Astrocyte of the spinal cord (primary cell): ENCODE measurements around the gene ADISSP.

ENCODE experiments used
- DNase-seq: peaks from one replicate; pipeline ENCODE4 v3.0.0; 2011; ENCODE audit warnings: low read depth, low spot score
- H3K4me3 ChIP-seq: 2 replicates; pipeline ENCODE4 v1.5.1; 2011; ENCODE audit warnings: low read depth, mild to moderate bottlenecking, low read length, moderate library complexity
- in situ Hi-C: cut with HindIII; loops from 2 replicates; pipeline ENCODE4 v1.10.0; 2017; ENCODE audit warnings: low sequenced_read_pairs
- TF ChIP-seq, protein P1 (sequence below): IDR thresholded peaks from 2 replicates; pipeline ENCODE4 v1.5.1; 2012; ENCODE audit warnings: low read depth, mild to moderate bottlenecking, low read length, inconsistent platforms

Gene ADISSP

DNA sequence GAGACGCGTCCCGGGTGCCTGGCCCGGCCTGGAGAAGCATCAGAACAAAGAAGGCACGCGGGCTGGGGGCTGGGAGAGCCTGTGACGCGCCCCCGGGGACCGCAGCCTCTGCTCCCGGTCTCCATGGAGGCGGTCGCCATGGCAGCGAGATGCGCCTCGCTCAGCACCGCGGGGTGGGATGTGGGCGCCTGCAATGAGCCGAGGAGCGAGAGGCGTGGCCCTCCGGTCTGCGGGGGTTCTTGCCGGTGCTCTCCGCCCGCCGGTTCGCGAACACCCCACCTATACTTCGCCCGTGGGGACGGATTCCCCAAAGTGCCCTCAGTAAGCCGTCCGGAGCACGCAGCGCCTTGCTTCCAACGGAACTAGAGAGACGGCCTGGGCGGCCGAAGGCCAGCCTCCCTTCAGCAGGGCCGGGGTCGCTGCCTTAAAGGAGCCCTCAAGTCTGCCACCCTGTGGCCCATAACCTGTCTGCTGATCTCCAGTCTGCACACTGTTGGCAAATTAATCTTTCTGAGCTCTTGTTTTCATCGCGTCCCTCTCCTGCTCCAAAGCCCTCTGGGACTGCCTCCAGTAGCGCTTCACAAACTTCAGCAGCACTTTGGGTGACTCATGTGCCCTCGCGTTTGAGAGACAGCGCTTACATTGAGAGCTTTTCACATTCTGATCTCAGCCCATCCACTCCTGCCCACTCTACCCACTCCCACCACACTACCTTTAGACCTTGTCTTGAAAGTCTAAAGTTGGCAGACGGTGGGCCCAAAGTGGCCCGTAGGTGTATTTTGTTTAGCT is 983 bp upstream of the ADISSP start:
- TF ChIP-seq, protein P1, sequence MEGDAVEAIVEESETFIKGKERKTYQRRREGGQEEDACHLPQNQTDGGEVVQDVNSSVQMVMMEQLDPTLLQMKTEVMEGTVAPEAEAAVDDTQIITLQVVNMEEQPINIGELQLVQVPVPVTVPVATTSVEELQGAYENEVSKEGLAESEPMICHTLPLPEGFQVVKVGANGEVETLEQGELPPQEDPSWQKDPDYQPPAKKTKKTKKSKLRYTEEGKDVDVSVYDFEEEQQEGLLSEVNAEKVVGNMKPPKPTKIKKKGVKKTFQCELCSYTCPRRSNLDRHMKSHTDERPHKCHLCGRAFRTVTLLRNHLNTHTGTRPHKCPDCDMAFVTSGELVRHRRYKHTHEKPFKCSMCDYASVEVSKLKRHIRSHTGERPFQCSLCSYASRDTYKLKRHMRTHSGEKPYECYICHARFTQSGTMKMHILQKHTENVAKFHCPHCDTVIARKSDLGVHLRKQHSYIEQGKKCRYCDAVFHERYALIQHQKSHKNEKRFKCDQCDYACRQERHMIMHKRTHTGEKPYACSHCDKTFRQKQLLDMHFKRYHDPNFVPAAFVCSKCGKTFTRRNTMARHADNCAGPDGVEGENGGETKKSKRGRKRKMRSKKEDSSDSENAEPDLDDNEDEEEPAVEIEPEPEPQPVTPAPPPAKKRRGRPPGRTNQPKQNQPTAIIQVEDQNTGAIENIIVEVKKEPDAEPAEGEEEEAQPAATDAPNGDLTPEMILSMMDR = peak; percentile 55
- peak; percentile 74 for DNase-seq
- peak overlapping the region; percentile 74 for H3K4me3 ChIP-seq
- in situ Hi-C loops = no loop called here

DNA sequence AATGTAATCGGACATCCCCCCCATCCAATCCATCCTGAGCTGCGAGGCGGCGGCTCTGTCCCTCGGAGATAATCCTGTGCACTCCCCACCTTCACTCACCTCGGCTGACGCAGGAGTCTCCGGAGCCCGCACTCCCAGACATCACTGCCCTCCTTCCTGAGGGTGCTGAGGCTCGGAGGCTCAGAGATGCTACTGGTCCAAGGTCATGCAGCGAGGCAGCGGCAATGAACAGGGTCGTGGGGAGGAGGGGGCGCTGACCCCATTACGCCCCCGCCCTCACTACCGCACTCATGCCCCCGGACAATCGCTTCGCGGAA is 485 bp downstream of the ADISSP start:
- DNase-seq = no peak

DNA sequence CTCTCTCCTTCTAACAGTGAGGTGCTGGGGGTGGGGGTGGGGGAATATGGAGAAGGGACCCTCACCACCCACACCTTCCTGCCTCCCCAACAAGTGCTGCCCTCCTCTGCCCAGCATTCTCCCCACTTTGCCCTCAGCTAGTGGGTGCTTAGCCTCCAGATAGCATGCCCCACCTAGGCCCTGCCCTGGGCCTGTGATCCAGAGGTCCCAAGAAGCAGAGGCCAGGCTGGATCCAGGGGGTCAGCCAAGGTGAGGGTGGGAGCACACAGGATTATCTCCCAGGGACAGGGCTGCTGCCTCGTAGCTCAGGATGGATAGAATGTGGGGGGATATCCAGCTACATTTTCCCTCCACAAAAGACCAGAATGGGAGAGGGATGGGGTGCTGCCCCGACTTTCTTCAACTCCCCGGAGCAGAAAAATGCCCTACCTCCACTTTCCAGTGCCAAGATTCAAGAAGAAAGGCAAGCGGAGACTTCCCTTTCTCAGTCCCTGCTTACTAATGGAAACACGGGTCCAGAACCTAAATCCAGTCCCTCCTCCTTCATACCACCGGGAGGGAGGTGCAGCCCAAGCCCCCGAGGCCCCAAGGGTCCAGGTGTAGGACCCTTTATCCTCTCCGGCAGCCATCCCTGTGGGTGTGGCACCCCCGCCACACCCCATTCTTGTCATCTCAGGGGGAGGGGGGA is 987 bp downstream of the ADISSP start:
- in situ Hi-C loops = no loop called here
- TF ChIP-seq, protein P1 = no peak

More for the DNA sequence above, 485 bp downstream of the ADISSP start:
- in situ Hi-C loops = no loop called here
- TF ChIP-seq, protein P1 = no peak
- peak overlapping the region; percentile 69 for H3K4me3 ChIP-seq

DNA sequence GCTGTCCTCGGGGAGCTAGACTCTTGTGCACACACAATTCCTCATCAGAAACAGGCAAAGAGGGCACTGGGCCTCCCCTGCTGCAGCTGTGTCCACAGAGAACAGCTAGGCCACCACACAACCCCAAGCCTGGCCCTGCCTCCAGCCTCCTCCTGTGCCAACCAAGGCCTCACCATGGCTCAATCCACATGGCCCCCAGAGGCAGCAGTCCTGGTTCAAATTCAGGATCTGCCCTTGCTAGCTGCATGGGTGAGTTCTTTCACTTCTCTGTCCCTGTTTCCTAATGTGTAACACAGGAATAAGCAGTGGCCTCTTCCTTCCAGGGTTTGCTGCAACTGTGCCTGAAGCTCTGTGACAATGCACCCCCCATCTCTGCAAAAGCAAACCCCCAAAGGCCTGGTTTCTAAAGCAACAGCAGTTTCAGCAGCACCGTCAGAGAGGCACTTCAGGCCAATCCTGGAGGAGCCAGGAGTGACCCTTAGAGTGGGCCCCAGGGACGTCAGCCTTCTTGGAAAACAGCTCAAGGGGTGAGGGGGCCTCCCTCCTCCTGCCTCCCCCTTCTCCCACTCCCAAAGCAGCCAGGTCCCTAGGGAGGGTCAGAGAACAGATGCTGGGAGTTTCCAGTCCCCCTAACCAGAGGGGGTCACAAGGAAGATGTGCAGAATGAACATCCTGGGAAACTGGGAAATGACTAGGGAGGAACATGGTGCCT is 2.2 kb downstream of the ADISSP start:
- H3K4me3 ChIP-seq = no peak overlapping the region
- in situ Hi-C loops = no loop called here
- TF ChIP-seq, protein P1 = no peak

More for the DNA sequence above, 987 bp downstream of the ADISSP start:
- peak overlapping the region; percentile 69 for H3K4me3 ChIP-seq
- DNase-seq = no peak

DNA sequence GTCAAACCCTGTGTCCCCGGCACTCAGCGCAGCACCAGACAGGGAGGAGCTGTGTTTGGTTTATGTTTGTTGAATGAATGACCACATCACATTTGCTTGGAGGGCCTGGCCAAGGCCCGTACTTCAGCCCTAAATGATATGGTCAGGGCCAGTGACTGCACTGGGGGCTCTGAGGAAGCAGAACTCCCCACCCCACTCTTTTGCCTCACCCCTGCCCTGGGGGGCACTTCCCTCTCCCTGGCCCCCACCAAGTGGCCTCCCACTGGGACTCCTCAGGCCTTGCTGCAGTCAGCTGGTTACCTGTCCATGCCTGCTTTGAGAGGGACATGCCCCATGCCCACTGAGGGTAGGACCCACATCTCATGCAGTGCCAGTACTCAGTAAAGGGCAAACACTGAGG is 2.9 kb downstream of the ADISSP start:
- TF ChIP-seq, protein P1 = no peak
- in situ Hi-C loops = no loop called here
- DNase-seq = no peak
- H3K4me3 ChIP-seq = no peak overlapping the region

More for the DNA sequence above, 2.2 kb downstream of the ADISSP start:
- DNase-seq = no peak

DNA sequence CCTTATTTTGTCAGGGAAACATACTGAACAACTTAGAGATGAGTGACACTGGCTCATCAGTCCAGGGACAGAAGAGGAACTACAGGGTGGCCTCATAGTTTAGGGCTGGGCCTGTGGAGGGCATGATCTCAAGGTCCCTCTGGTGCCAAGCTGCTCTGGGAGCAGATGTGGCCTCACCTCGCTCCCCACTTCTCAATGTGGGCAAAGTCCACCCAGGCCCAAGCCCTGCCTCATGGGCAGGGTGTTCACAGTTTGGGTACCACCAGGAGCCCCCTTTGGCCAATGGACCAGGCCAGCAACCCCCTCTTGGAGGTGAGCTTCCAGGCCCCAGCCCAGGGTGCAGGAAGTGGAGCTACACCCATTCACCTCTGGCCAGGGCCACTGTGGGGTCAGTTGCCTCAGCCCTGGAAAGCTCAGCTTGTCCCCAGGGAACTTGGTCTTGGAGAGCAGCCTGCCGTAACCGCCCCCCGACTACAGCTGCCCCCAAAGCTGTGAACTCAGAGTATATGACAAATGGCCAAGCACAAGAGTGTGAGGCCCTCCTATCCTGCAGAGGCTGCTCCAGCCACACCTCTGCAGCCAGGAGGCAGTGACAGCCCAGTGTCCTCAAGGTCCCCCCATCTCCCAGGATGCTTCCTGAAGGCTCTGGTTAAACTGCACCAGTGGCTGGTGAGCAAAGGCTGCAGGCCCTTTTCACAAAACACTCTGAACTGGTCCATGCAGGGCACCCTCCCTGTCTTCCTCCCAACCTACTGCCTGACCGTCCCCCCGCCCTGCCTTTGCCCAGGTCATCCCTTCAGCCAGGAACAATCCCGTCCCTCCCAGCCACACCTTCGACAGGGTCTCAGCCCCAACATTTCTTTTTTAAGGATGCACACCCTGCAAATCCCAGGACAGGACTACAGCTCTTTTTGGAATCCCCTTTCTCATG is 3.6 kb downstream of the ADISSP start:
- TF ChIP-seq, protein P1 = no peak
- no peak overlapping the region for H3K4me3 ChIP-seq
- in situ Hi-C loops = no loop called here
- DNase-seq = no peak
